Mesothelial cell of epicardium (in vitro differentiated cells): Measurements from ENCODE around the gene STXBP3. TPM values are rescaled to one million over a fixed set of nuclear protein-coding genes. Genes with fewer than 3 reads are reported as not detected.

Experiments used
- DNase-seq, 2 experiments: peaks; one replicate each; pipeline ENCODE4 v3.0.0; 2021; ENCODE audit warnings: low spot score in 2 of 2; ENCODE audit not compliant: unreplicated experiment in 2 of 2
- H3K27ac Mint-ChIP-seq: 2 replicates; pipeline ENCODE4 v1.8.0; 2021; ENCODE audit warnings: mixed read lengths
- H3K27me3 Mint-ChIP-seq: 2 replicates; pipeline ENCODE4 v1.8.0; 2021; ENCODE audit warnings: low read depth, mixed read lengths
- H3K36me3 Mint-ChIP-seq: 2 replicates; pipeline ENCODE4 v1.8.0; 2021; ENCODE audit warnings: mixed read lengths
- H3K4me1 Mint-ChIP-seq: 2 replicates; pipeline ENCODE4 v1.8.0; 2021; ENCODE audit warnings: mixed read lengths
- H3K4me3 Mint-ChIP-seq: 2 replicates; pipeline ENCODE4 v1.8.0; 2021; ENCODE audit warnings: mild to moderate bottlenecking, moderate library complexity, mixed read lengths
- H3K9me3 Mint-ChIP-seq: 2 replicates; pipeline ENCODE4 v1.8.0; 2021; ENCODE audit warnings: mixed read lengths
- total RNA-seq: library from RNA; stranded (reverse); gene quantifications from 3 replicates; pipeline ENCODE4 v1.2.1, GENCODE V29; 2021
- TF ChIP-seq, protein P1 (sequence below): fragments of 200-600 bp; sonication (generic); IDR thresholded peaks from one replicate; pipeline ENCODE4 v1.5.0; 2021; ENCODE audit warnings: antibody characterized with exemption; ENCODE audit not compliant: unreplicated experiment

STXBP3 gene
- total RNA-seq, 1 donor from 2014 or later, result 43.1 TPM

DNA sequence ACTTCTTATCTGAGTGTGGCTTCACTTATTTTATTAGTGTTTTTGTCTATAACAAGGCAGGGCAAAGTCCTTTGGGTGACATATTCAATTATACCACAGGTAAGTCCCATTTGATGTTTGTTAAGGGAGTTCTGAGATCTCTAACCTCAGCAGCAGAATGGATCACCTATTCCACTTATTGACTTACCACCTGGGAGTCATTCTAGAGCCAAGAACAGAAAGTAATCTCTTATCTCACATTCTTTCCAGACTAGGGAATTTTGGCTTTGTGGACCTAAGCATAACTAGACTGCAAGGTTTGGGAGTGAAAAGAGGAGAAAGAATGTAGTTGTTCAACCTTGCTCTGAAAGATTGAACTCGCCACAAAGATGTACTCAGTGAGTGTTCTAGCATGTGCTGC lies 20.6 kb upstream of the STXBP3 start:
- no peak overlapping the region for H3K27ac Mint-ChIP-seq

DNA sequence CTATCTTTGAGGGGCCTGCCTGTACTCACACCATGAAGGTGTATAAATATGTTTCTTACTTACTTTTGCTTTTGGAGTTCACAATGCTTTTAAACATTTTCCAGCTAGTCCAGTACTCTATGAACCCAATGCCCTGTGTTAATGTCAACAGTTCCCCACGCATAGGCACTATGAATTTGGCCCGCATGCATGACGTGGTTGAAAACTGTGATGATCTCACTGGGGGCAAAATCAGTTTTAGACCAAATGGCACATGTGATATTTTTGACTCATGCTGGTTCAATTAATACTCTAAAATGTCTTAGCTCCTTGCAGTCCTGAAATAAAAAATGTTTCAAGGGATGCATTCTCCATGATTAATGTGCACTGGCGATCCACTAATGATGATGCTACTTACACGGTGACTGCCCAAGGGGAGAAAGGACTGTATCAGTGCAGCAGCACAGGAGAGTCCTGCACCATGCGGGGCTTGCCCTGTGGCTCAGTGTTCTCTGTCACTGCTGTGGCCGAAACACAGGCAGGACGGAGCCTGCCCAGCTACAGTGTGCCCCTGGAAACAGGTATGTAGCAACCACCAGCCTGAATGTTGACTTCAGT lies 18.0 kb upstream of the STXBP3 start:
- Mint-ChIP-seq H3K36me3 (no peaks in the 10 kb centered on the region), H3K27me3 (peaks cover 9% of the 10 kb centered on the region), H3K4me1 (peaks cover 12% of the 10 kb centered on the region), H3K4me3 (no peak overlapping the region), H3K9me3 (no peaks in the 10 kb centered on the region), H3K27ac (no peak overlapping the region)
- DNase-seq, result no peak
- TF ChIP-seq, protein P1, sequence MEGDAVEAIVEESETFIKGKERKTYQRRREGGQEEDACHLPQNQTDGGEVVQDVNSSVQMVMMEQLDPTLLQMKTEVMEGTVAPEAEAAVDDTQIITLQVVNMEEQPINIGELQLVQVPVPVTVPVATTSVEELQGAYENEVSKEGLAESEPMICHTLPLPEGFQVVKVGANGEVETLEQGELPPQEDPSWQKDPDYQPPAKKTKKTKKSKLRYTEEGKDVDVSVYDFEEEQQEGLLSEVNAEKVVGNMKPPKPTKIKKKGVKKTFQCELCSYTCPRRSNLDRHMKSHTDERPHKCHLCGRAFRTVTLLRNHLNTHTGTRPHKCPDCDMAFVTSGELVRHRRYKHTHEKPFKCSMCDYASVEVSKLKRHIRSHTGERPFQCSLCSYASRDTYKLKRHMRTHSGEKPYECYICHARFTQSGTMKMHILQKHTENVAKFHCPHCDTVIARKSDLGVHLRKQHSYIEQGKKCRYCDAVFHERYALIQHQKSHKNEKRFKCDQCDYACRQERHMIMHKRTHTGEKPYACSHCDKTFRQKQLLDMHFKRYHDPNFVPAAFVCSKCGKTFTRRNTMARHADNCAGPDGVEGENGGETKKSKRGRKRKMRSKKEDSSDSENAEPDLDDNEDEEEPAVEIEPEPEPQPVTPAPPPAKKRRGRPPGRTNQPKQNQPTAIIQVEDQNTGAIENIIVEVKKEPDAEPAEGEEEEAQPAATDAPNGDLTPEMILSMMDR, result no peak

More for the DNA sequence above, 20.6 kb upstream of the STXBP3 start:
- Mint-ChIP-seq H3K4me1 (peaks cover 9% of the 10 kb centered on the region), H3K9me3 (no peaks in the 10 kb centered on the region), H3K36me3 (no peaks in the 10 kb centered on the region), H3K27me3 (peaks cover 9% of the 10 kb centered on the region), H3K4me3 (no peak overlapping the region)
- no peak for DNase-seq
- TF ChIP-seq, protein P1, result no peak

- H3K9me3 Mint-ChIP-seq, result no peaks in the 10 kb centered on the region
- DNase-seq, result no peak
- no peak overlapping the region for H3K27ac Mint-ChIP-seq
Measured at GRCh38 chr1:108729481-108729880, 17.0 kb upstream of the STXBP3 start.

GRCh38 chr1:108732398-108732797 lies 14.1 kb upstream of the STXBP3 start:
- TF ChIP-seq, protein P1, result no peak
- H3K36me3 Mint-ChIP-seq, result no peaks in the 10 kb centered on the region
- no peaks in the 10 kb centered on the region for H3K9me3 Mint-ChIP-seq
- DNase-seq, result no peak
- H3K4me3 Mint-ChIP-seq, result no peak overlapping the region
- H3K27ac Mint-ChIP-seq, result no peak overlapping the region
- peaks cover 13% of the 10 kb centered on the region for H3K27me3 Mint-ChIP-seq
- H3K4me1 Mint-ChIP-seq, result peaks cover 12% of the 10 kb centered on the region

More at GRCh38 chr1:108729481-108729880, 17.0 kb upstream of the STXBP3 start:
- Mint-ChIP-seq H3K36me3 (no peaks in the 10 kb centered on the region), H3K27me3 (peaks cover 9% of the 10 kb centered on the region), H3K4me1 (peaks cover 12% of the 10 kb centered on the region), H3K4me3 (no peak overlapping the region)
- TF ChIP-seq, protein P1, result no peak

DNA sequence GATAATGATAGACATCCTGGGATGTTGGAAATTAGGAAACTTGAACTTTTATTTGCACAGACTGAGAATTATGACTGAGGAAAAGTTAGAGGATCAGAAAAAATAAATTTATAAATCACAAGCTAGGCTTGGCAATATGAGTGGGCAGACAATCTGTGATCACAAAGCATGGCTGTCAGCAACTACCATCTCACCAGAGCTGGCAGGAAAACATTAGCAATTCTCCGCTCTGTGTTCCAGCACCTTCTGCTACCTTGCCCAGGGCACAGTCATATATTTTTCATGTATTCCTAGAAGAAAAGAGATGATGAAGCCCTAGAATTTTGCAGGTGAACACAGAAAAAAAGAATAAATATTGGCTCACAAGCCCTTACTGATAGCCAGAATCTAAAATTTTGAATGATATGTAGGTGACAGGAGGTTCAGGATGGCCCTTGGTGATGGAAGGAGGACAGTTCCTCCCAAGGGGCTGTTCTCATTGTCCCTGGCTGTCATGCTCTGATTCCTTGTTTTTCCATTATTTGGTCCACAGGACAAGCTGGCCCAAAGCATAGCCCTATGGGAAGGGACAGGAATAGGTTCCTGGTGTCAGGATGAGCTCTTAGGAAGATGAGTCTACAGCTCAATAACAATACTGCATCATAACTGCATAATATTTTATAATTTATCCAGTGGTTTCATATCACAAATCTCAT lies 12.2 kb upstream of the STXBP3 start:
- H3K36me3 Mint-ChIP-seq, result no peaks in the 10 kb centered on the region
- H3K27me3 Mint-ChIP-seq, result peaks cover 11% of the 10 kb centered on the region
- H3K4me1 Mint-ChIP-seq, result peaks cover 12% of the 10 kb centered on the region
- H3K9me3 Mint-ChIP-seq, result no peaks in the 10 kb centered on the region
- TF ChIP-seq, protein P1, result no peak
- H3K4me3 Mint-ChIP-seq, result no peak overlapping the region
- no peak overlapping the region for H3K27ac Mint-ChIP-seq
- no peak for DNase-seq
